Renal cortex interstitium (tissue), 11 donors: ENCODE data around the gene TBC1D1. TPM values are rescaled to one million over a fixed set of nuclear protein-coding genes. Genes with fewer than 3 reads are reported as not detected.

Experiments used
- DNase-seq, 11 donors: peaks; one replicate each; pipeline ENCODE4 v3.0.0-alpha.2; 2013; ENCODE audit warnings: low read depth in 9 of 11, low spot score in 4 of 11; ENCODE audit errors: extremely low read depth in 1 of 11
- polyA plus RNA-seq, 3 donors: library from polyadenylated mRNA; unstranded; fragments of 120-200 nt; gene quantifications; one replicate each; pipeline ENCODE4 v1.2.1, GENCODE V29; 2013; ENCODE audit not compliant: insufficient read length in 3 of 3

TBC1D1 gene
- polyA plus RNA-seq, 3 donors: 187 to 195 (median 194) TPM

GRCh38 chr4:38055566-38055965 lies 164.7 kb downstream of the TBC1D1 start:
- no peak for DNase-seq

- no peak for DNase-seq
Observed at GRCh38 chr4:38056011-38056685, 165.3 kb downstream of the TBC1D1 start.

- no peak for DNase-seq
Observed at GRCh38 chr4:38058151-38058550, 167.3 kb downstream of the TBC1D1 start.

GRCh38 chr4:38060829-38061431 lies 170.0 kb downstream of the TBC1D1 start:
- DNase-seq: no peak

GRCh38 chr4:38062088-38062775 lies 171.3 kb downstream of the TBC1D1 start:
- peak in 10 of 11 donors; percentile 64 to 88 (median 80) for DNase-seq

- DNase-seq: no peak
Observed at GRCh38 chr4:38062776-38063097, 171.9 kb downstream of the TBC1D1 start.

GRCh38 chr4:38065176-38065575 lies 174.3 kb downstream of the TBC1D1 start:
- no peak for DNase-seq

GRCh38 chr4:38065900-38066299 lies 175.0 kb downstream of the TBC1D1 start:
- no peak for DNase-seq

- no peak for DNase-seq
Observed at GRCh38 chr4:38067499-38067898, 176.6 kb downstream of the TBC1D1 start.

- DNase-seq: no peak
Observed at GRCh38 chr4:38068107-38068506, 177.2 kb downstream of the TBC1D1 start.

GRCh38 chr4:38069271-38069760 lies 178.4 kb downstream of the TBC1D1 start:
- DNase-seq: peak in 2 of 11 donors; percentile 51 to 56

GRCh38 chr4:38071801-38072431 lies 181.0 kb downstream of the TBC1D1 start:
- DNase-seq: no peak

GRCh38 chr4:38072578-38072977 lies 181.7 kb downstream of the TBC1D1 start:
- no peak for DNase-seq

- no peak for DNase-seq
Observed at GRCh38 chr4:38073596-38074234, 182.8 kb downstream of the TBC1D1 start.

- no peak for DNase-seq
Observed at GRCh38 chr4:38075370-38076152, 184.7 kb downstream of the TBC1D1 start.

- DNase-seq: no peak
Observed at GRCh38 chr4:38076153-38076669, 185.3 kb downstream of the TBC1D1 start.

GRCh38 chr4:38077791-38078489 lies 187.1 kb downstream of the TBC1D1 start:
- DNase-seq: no peak
